Vagina (tissue), 2 donors: ENCODE data around the gene CBX4.

Source experiments
- CTCF ChIP-seq, 3 experiments: fragments of 450-650 bp in 2 of 3; fragments of 200-600 bp in 1 of 3; sonication (generic) in 1 of 3; IDR thresholded peaks; one replicate each; pipeline ENCODE4 v1.5.1; 2017 to 2019; ENCODE audit warnings: antibody characterized with exemption in 3 of 3, mild to moderate bottlenecking in 2 of 3, moderate library complexity in 2 of 3
- POLR2AphosphoS5 ChIP-seq, 2 donors: sonication (generic); formaldehyde crosslinking; IDR thresholded peaks; one replicate each; pipeline ENCODE4 v1.9.0; 2017; ENCODE audit warnings: antibody characterized with exemption in 2 of 2, mild to moderate bottlenecking in 2 of 2, low read depth in 1 of 2; ENCODE audit not compliant: insufficient read depth in 1 of 2

GRCh38 chr17:79878329-79878947 lies 39.2 kb upstream of the CBX4 start:
- no peak for TF ChIP-seq CTCF (IDR thresholded peaks at IDR 0.05)
- TF ChIP-seq POLR2AphosphoS5 (IDR thresholded peaks at IDR 0.05; ENCODE audit: insufficient read depth in 1 of 2, low read depth in 1 of 2): no peak
